Measurements from ENCODE around the gene NKX6-2. TPM values are rescaled to one million over a fixed set of nuclear protein-coding genes. Genes with fewer than 3 reads are reported as not detected.

The NKX6-2 gene
- total RNA-seq, 1 experiment from 2014 or later, result not detected

DNA sequence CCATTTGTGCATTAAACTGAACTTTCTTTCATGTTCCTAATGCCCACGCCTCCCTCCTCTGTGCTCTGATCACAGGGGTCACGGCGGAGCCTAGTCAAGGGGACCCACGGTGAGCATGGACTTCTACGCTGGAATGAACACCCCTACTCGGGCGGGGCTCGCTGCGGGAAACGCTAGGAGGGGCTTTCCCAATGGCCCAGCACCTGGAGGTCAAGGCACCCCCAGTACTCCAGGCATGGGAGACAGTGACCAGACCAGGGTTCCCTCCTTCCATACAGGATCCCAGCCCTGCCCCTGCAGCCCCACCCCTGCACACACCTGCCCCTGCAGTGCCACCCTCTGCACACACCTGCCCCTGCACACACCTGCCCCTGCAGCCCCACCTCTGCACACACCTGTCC, 27.1 kb upstream of the NKX6-2 start:
- no peak for DNase-seq (ENCODE audit: low read depth)

DNA sequence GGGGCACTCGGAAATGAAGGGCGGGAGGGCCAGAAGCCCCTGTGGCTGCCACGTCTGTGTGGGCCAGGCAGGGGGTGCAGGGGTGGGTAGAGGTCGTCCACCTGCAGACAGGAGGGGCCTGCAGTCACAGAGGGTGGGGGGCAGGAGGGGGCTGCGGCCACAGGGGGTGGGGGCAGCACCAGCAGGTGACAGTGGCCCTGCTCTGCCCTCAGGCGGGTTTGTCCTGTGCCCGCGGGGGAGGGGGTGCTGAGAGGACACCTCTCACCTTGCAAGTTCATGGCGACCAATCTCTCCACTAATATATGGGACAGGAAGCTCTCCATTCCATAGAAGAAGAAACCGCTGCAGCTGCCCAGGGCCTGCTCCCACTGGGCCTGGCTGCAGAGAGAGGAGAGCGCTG, 26.6 kb upstream of the NKX6-2 start:
- DNase-seq (ENCODE audit: low read depth), result no peak

DNA sequence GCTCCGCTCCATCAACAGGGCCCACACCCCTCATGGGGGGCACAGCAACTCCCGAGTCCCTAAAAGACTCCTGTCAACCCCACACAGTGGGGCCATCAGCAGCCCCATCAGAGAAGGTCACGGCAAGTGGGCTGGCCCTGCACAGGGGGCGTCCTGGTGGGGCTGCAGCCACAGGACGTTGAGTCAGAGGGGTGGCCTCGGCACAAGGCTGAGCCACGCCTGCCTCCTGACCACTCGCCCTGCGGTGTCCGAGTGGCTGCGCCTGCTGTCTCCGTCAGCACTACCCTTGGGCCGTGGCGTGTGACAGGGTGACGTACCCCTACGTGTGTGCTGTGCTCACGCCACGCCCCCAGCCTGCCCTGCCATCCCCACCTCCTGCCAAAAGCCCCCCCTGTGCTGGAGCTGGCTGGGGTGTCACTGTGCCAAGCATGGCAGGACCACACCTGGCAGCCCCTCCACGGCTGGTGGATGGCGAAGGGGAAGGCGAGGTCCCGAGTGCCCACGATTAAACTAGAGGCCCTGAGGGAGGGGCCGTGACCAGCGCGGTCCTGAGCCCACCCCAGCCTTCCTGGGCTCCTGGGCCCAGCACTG, 26.0 kb upstream of the NKX6-2 start:
- no peak for DNase-seq (ENCODE audit: low read depth)

DNA sequence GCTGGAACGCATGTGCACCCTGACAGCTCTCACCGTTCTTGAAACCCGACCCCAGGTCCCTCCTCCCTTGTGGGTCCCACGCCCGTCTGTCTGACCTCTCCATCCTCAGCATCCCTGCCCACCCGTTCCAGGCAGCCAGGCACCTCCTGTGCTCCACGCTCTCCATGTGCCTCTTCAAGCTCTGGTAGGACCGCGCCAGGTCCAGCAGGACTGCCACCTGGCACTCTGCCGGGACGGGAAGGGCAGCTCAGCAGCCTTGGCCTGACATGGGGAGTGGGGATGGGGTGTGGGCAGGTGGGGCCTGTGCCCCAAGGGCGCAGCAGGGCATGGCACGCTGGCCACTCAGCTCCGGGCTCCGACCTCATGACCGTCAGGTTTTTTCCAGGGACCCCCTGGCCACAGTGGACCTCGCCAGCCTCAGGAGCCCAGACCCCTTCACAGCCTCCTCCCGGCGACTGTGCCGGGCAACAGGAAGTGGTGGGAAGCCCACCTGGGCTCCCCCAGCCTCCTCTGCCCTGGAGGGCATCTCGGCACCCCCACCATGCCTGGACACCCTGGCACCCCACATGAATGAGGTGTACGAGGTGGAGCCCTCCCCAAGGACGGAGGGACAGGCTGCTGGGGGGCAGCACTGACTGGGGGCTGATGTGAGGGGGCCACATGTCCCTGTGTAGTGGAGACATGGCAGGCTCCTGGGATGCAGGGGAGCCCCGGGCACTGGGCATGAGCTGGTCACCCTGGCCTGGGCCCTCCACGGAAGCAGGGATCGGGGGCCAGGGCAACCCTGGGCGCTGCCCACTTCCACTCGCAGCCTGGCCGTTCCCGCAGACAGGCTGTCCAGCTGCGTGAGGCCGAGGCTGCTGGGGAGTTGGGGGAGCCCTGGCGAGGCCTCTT, 25.1 kb upstream of the NKX6-2 start:
- no peak for DNase-seq (ENCODE audit: low read depth)

DNA sequence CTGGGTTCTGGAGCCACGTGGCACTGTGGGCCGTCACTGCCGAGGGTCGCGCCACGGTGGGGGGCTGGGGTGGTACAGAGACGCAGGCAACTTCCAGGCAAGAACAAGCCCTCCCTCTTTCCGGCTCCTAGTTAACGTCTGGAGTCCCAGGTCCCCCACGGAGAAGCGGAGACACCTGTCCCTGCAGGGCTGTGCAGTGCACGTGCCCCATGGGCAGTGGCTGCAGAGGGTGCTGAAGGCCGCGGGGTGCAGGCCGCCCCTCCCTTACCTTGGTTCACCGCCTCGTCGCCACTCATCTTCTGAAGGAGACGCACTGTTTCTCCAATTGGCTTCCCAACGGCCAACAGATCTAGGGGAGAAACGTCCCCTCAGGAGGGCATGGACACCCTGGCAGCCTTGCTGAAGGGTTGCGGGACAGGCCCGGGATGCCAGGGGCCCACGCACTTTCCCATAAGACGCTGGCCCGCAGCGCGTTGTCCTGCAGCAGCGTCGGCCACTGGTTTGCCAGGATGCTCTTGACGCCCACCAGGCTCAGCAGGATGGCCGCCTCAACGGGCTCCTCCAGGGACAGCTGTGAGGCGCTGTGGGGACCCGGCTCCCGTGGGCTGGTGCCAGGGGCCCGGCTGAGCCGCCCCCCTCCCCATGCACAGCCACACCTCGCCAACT, 24.3 kb upstream of the NKX6-2 start:
- DNase-seq (ENCODE audit: low read depth), result no peak

DNA sequence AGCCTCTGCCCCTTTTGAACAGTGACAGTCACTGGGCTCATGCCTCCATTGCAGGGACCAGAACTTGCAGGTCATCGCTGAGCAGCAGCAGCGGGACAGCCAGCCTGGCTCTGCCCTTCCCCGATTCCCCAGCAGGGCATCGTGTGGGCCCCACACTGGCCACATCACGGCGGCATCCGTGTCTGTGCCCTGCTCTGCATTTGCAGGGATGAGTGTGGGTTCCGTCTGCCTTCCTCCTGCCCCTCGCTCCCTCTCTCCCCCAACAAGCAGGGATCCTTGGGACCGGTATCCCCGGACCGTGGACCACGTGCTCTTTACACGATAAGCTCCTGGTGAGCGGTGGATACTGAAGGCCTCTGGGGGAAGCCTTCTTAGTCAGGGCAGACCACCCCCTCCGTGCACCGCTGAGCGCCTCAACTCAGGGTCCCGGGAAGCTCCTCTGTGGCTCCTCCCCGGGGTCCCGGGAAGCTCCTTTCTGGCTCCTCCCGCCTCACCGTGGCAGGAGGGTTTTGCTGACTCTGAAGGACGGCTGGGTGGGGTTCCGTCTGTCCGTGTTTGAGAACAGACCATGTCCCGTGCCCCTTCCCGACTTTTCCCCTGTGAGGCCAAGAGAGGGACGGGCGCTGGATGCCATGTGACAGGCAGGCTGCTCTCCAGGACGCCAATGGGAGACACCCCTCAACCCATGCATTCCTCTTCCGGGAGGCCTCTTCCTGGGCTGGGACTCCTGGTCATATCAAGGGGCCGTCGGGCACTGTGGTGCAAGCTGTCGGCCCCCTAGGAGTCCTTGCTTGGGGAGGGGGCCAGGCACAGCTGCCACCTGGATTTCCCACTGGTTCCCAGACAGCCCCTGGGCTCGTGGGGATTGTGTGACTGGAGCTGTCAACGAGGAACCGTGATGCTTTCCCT, 23.5 kb upstream of the NKX6-2 start:
- DNase-seq (ENCODE audit: low read depth), result no peak

DNA sequence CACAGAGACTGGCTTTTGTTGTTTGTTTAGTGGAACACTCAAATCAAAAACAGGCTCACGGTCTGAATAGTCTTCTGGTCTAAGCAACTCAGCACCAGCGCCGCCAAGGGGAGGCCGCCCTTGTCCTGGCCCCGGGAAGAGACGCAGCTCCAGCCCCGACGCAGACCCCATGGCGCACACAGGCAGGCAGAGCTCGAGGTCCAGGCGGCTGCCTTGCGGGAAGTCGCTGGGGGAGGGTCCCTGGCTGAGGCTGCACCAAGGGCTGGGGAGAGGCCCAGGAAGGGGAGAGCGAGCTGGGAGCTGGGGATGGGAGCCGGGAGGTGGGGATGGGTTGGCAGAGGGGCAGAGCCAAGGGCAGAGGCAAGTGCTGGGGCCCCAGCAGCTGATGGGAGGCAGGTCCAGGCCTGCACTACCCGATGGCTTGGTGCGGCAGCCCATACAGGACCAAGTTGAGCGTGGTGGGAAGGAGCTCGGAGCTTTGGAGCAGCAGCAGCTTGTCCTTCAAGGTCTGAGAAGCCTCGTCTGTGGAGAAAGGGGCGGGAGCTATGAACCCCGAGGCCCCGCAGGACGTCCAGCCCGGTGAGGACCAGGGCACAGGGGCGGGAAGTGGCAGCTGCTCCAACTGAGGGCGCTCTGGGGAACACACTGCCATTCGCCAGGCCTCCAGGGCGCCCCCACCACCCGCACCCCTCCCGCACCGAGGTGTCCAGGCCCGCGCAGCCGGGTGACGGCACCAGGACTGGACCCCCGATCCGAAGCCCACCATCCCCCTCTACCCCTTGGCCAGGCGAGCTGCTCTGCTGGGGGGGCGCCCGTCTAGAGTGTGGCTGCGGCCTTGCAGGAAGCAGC, 22.7 kb upstream of the NKX6-2 start:
- DNase-seq (ENCODE audit: low read depth), result no peak

DNA sequence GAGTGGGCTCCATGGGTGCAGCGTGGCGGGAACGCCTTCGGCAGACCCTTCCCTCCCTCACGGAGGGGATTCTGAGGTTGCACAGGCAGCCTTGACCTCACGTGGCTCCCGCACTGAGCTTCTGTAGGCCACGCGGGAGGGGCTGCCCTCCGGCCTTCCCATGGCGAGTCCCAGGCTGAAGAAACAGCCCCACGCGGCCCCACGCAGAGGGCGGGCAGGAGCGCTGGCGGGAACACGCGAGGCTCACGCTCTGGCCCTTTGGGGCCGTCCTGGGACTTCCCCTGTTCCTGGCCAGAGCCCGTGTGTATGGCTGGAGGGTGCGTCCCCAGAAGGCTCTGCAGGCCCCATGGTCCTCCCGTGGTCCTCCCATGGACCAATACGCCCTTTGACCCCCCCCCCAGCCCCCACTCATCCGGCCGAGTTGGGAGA, 21.7 kb upstream of the NKX6-2 start:
- DNase-seq (ENCODE audit: low read depth), result no peak

DNA sequence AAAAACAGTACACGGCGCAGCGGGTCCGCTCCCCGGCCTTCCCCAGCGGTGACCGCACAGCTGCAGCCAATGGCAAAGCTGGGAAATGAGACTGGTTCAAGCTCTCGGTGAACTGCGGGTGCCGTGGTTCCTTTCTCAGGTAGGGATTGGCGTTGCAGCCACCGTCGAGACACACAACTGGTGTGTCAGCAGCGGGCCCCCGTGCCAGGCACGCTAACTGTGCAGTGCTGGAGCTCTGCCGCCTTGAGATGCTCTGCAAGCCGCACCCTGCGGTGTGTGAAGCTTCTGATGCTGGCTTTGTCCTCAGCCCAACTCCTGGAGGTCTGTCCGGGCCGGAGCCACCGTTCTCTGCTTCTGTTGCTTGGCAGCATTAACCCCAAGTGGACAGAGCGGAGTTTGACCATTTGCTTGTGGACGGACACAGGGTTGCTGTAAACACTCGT, 20.6 kb upstream of the NKX6-2 start:
- DNase-seq (ENCODE audit: low read depth), result no peak

DNA sequence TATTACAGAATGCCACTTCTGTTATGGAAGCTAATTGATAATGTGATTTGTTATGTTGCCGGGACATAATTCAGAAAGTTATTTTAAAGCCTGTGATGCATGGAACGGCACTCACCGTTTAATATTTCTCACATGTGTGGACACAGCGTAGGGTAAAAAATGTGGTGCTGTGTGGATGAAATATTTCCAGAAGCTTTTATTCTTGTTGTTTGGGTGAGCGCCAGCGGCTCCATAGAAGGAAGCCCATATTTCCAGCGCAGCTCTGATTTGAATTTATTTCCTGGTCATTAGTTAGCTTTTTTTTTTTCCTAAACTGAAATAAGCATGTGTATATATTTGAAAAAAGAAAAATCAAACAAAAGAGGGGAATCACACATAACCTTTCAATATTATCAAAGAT, 20.2 kb upstream of the NKX6-2 start:
- DNase-seq (ENCODE audit: low read depth), result no peak

DNA sequence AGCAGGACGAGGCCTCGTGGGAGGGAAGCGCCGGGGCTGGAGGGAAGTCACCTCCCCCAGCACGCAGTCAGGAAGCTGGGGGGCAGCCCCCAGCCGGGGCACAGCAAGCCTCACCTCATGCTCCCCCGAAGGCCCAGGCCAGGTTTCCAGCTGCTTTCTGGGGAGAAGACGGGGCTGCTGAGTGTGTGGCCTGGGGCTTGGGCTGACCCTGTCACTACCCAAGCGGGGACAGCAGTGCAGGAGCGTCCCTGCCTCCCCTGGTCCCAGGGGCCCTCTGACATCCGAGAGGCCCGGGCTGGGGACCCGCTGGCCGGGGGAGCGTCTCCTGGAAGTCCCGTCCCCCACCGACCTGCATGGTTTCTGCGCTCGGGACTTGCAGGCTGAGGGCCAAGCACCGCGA, 19.7 kb upstream of the NKX6-2 start:
- DNase-seq (ENCODE audit: low read depth), result no peak

DNA sequence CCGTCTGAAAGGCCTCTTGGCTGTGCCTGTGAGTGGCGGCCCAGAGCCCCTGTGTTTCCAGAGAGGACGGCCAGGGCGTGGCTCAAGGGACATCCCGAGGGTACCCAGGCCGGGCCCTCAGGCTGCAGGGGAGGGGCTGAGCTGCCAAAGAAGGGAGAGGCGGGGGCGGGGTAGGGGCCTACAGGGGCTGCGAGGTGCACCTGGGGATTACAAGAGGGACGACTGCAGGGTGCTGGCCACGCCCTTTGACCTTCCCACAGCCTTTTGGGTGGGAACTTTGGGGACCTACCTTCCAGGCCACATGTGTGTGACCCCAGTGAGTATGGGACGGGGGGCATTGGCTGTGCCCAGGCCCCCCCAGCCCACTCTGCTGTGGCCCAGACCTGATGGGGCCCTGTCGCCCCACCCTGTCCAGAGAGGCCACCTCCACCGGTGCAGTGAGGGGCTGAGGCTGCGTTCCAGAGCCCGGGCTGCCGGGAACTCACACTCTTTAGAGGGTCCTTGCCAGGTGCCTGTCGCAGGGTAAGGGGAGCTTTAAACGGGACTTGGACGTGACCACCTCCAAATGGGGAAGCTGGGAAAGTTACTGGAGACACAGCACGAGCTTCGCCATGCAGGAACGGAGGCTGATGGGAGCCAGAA, 19.0 kb upstream of the NKX6-2 start:
- DNase-seq (ENCODE audit: low read depth), result no peak

DNA sequence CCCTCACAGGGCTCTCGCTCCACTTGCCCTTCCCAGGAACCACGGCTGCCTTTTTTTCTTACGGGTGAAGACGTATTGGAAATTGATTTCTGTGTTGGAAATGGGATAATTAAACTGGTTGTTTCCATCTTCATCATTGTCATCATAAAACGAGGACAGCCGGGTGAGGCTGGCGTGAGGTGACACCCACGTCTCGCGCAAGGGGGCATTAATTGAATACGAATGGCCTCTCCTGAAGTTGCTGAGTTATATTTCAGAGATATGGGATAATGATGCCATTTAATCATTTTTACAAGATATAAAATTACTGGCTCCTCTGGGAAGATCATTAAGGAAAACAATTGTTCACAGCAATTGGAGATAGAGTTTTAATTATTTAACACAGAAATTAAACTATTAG, 18.3 kb upstream of the NKX6-2 start:
- no peak for DNase-seq (ENCODE audit: low read depth)

DNA sequence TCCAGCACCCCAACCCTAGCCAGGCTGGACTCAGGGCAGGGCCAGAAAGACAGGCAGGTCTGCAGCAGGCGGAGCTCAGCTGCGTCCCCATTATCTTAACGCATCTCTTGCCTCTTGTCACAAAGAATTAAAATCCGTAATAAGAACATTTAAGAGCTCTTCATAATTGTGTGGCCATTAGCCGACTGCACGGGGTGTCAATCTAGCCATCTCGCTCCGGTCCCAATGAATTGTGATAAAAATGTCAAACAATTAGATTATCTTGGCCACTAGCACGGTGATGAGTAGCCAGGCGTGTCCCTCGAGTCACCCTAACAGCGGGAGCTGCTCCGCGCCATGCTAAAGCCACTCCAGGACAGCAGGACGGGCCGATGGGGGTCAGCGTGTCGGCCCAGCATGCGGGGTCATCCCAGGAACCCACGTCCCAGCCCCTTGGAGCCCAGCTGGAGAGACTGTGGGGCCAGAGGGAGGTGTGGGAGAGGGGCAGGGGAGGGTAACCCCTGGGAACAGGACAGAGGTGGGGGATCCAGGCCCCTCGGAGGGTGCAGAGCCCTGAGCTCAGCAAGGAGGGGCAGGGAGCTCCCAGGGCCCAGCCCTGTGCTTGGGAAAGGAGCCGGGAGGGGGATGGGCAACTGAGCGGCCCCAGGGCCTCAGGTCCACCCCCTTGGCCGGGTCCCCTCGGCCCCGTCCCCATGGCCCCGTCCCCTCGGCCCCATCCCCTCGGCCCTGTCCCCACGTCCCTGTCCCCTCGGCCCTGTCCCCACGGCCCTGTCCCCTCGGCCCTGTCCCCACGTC, 17.7 kb upstream of the NKX6-2 start:
- no peak for DNase-seq (ENCODE audit: low read depth)

DNA sequence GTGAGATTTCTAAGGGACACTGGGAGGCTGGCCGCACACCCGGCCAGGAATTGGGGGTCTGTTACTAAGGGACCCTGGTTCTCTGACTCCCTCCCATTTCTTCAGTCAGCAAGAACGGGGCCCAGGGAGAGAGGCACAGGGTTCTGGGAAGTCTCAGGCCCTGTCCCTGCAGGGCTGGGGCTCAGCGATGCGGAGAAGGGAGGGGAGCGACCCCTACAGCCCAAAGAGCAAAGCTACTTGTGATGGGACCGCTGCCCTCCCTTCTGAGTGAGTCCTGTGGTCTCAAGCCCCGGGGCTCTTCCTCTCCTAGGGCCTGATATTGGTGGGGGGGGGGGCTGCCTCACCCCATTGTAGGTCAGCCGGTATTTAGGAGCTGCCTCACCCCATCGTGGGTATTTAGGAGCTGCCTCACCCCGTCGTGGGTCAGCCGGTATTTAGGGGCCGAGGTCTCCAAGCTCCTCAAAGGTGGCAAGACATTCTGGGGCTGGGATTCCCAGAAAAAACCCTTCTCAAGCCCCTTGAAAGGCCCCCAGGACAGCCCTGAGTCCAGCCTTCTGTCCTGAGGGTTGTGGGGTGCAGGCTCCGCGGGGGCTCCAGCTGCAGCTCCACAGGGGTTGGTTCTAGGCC, 16.9 kb upstream of the NKX6-2 start:
- DNase-seq (ENCODE audit: low read depth), result no peak

DNA sequence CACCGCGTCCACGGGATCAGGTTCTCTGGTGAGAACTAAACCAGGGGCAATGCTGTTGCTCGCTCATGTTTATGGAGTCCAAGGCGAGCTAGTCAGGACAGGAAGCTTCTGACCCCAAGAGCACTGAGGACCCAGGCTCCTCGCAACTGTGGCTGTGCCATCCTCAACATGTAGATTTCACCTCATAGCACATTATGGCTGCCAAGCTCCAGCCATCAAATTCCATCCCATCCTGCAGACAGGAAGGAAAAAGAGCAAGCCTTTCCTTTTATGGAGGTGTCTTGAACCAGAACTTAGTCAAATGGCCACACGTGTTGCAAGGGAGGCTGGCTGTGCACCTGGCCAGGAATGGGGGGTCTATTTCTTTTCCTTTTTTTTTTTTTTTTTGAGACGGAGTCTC, 16.1 kb upstream of the NKX6-2 start:
- no peak for DNase-seq (ENCODE audit: low read depth)

DNA sequence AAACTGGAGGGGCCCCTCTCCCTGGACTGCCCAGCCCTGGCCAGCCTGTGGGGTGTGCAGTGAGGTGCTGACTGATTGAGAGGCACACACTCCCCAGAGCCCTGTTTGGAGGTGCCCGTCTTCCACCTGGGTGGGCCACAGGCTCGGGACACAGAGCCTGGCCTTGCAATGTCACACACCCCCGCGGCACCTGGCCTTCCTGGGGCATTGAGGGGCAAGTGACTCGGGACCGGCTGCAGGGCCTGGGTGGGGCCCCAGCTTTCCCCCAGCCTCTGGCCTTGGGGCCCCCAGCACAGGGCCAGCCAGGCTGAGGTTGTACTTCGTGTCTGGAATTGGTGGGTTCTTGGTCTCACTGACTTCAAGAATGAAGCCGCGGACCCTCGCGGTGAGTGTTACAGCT, 13.9 kb upstream of the NKX6-2 start:
- no peak for DNase-seq (ENCODE audit: low read depth)

DNA sequence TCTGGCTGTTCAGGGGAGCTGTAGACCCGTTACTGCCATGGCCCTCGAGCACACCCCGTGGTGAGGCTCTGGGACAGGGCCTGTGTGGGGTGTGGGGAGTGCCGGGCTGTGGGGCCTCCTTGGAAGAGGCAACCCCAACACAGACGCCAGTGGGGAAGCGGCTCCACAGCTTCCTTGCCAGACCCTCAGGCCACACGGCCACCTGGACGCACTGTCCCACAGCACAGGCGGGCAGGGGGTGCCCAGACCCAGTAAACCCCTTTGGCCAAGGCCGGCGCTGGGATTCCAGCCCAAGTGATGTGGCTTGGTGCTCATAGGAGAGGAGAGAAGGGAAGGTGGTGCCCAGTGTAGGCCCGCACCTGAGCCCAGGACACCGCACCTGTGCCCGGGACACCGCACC, 12.9 kb upstream of the NKX6-2 start:
- DNase-seq (ENCODE audit: low read depth), result no peak

DNA sequence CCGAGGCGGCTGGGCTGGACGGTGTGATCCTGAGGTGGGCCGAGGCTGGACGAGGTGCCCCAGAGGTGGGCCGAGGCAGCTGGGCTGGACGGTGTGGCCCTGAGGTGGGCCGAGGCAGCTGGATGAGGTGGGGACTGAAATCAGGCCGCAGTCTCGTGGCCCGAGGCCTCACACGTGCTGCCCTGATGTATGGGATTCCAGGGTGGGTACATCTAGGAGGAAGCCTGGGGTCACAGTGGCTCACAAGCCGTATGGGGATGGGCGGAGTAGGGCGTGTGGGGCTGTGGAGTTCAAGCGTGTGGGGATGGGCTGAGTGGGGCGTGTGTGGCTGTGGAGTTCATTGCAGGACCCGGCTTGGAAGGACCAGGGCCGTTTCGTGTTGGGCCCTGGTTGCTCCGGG, 12.5 kb upstream of the NKX6-2 start:
- DNase-seq (ENCODE audit: low read depth), result no peak
